GM12865 (cell line): Measurements from ENCODE around the gene ERC2.

Experiments
- DNase-seq: peaks from one replicate; pipeline ENCODE4 v3.0.0; 2010; ENCODE audit warnings: low read depth
- H3K4me3 ChIP-seq: 2 replicates; pipeline ENCODE4 v1.5.1; 2011; ENCODE audit warnings: mild to moderate bottlenecking, low read depth, low read length, control low read depth
- CTCF ChIP-seq: IDR thresholded peaks from 2 replicates; pipeline ENCODE4 v1.5.1; 2011; ENCODE audit warnings: low read length, control low read depth, low read depth, inconsistent platforms; ENCODE audit not compliant: insufficient read depth; ENCODE audit errors: missing control alignments

The ERC2 gene

GRCh38 chr3:55805169-55805568 is 663.1 kb downstream of the ERC2 start:
- H3K4me3 ChIP-seq = no peak overlapping the region
- no peak for DNase-seq
- TF ChIP-seq CTCF = no peak

GRCh38 chr3:55804170-55805095 is 663.8 kb downstream of the ERC2 start:
- no peak overlapping the region for H3K4me3 ChIP-seq
- no peak for TF ChIP-seq CTCF
- no peak for DNase-seq

GRCh38 chr3:55802816-55803215 is 665.5 kb downstream of the ERC2 start:
- TF ChIP-seq CTCF = no peak
- no peak for DNase-seq
- H3K4me3 ChIP-seq = no peak overlapping the region

- no peak for DNase-seq
- no peak overlapping the region for H3K4me3 ChIP-seq
- TF ChIP-seq CTCF = no peak
Observed at GRCh38 chr3:55801676-55802075, 666.6 kb downstream of the ERC2 start.

GRCh38 chr3:55801068-55801467 is 667.2 kb downstream of the ERC2 start:
- peak; percentile 3 for DNase-seq
- H3K4me3 ChIP-seq = no peak overlapping the region
- TF ChIP-seq CTCF = no peak

GRCh38 chr3:55797775-55798174 is 670.5 kb downstream of the ERC2 start:
- DNase-seq = no peak
- TF ChIP-seq CTCF = no peak
- no peak overlapping the region for H3K4me3 ChIP-seq

GRCh38 chr3:55797084-55797483 is 671.2 kb downstream of the ERC2 start:
- no peak overlapping the region for H3K4me3 ChIP-seq
- TF ChIP-seq CTCF = no peak
- DNase-seq = no peak
